HepG2 (cell line): Measurements from ENCODE around the gene IL22RA1. TPM values are rescaled to one million over a fixed set of nuclear protein-coding genes. Genes with fewer than 3 reads are reported as not detected.

Experiments used
- ATF5 ChIP-seq: sonication (generic); formaldehyde crosslinking; IDR thresholded peaks from 2 replicates; pipeline ENCODE4 v1.4.0; 2020; ENCODE audit warnings: mild to moderate bottlenecking, low read depth, missing genetic modification reagents
- FOSL2 ChIP-seq: sonication (generic); formaldehyde crosslinking; IDR thresholded peaks from 2 replicates; pipeline ENCODE4 v1.4.0; 2020; ENCODE audit warnings: missing genetic modification reagents
- FOXC1 ChIP-seq: sonication (generic); formaldehyde crosslinking; IDR thresholded peaks from 2 replicates; pipeline ENCODE4 v1.8.0; 2022; ENCODE audit warnings: mild to moderate bottlenecking, missing genetic modification reagents, borderline replicate concordance
- KDM5B ChIP-seq: sonication (generic); formaldehyde crosslinking; IDR thresholded peaks from 2 replicates; pipeline ENCODE4 v1.4.0; 2020; ENCODE audit warnings: missing genetic modification reagents, mild to moderate bottlenecking, borderline replicate concordance
- KLF11 ChIP-seq: IDR thresholded peaks from 2 replicates; pipeline ENCODE4 v1.6.1; 2016; ENCODE audit warnings: missing compliant biosample characterization
- MIER3 ChIP-seq: IDR thresholded peaks from 2 replicates; pipeline ENCODE4 v1.6.1; 2016; ENCODE audit warnings: missing compliant biosample characterization, borderline replicate concordance
- MTA3 ChIP-seq: sonication (generic); formaldehyde crosslinking; IDR thresholded peaks from 2 replicates; pipeline ENCODE4 v1.4.0; 2020; ENCODE audit warnings: missing genetic modification reagents
- MYC ChIP-seq: sonication (generic); formaldehyde crosslinking; IDR thresholded peaks from 2 replicates; pipeline ENCODE4 v1.9.0; 2021; ENCODE audit warnings: missing genetic modification reagents, borderline replicate concordance
- MZF1 ChIP-seq: sonication (generic); formaldehyde crosslinking; IDR thresholded peaks from 2 replicates; pipeline ENCODE4 v1.8.1; 2023; ENCODE audit warnings: mild to moderate bottlenecking, missing genetic modification reagents, borderline replicate concordance
- POLR2A ChIP-seq, 2 experiments: IDR thresholded peaks; 2 replicates each; pipeline ENCODE4 v1.6.1; 2011; ENCODE audit warnings: low read depth in 2 of 2, low read length in 2 of 2, mild to moderate bottlenecking in 1 of 2, moderate library complexity in 1 of 2; ENCODE audit not compliant: insufficient read depth in 1 of 2
- SAP130 ChIP-seq: IDR thresholded peaks from 2 replicates; pipeline ENCODE4 v1.6.1; 2016; ENCODE audit warnings: low read depth
- SMYD3 ChIP-seq: sonication (generic); formaldehyde crosslinking; IDR thresholded peaks from 2 replicates; pipeline ENCODE4 v1.8.1; 2023; ENCODE audit warnings: mild to moderate bottlenecking, missing genetic modification reagents
- SRY ChIP-seq: sonication (generic); formaldehyde crosslinking; IDR thresholded peaks from 2 replicates; pipeline ENCODE4 v1.8.0; 2022; ENCODE audit warnings: mild to moderate bottlenecking, missing genetic modification reagents
- STAG1 ChIP-seq: sonication (generic); formaldehyde crosslinking; IDR thresholded peaks from 2 replicates; pipeline ENCODE4 v1.4.0; 2020; ENCODE audit warnings: missing genetic modification reagents
- TRIM24 ChIP-seq: sonication (generic); formaldehyde crosslinking; IDR thresholded peaks from 2 replicates; pipeline ENCODE4 v1.8.0; 2022; ENCODE audit warnings: mild to moderate bottlenecking, missing genetic modification reagents
- ZBTB42 ChIP-seq: sonication (generic); formaldehyde crosslinking; IDR thresholded peaks from 2 replicates; pipeline ENCODE4 v1.5.0; 2020; ENCODE audit warnings: mild to moderate bottlenecking, missing genetic modification reagents
- ZBTB8A ChIP-seq: sonication (generic); formaldehyde crosslinking; IDR thresholded peaks from 2 replicates; pipeline ENCODE4 v1.4.0; 2020; ENCODE audit warnings: mild to moderate bottlenecking, low read depth, missing genetic modification reagents, borderline replicate concordance
- ZNF577 ChIP-seq: sonication (generic); formaldehyde crosslinking; IDR thresholded peaks from 2 replicates; pipeline ENCODE4 v1.4.0; 2020; ENCODE audit warnings: mild to moderate bottlenecking, low read depth, missing genetic modification reagents, borderline replicate concordance
- ZNF7 ChIP-seq: IDR thresholded peaks from 2 replicates; pipeline ENCODE4 v1.6.1; 2016; ENCODE audit warnings: missing biosample characterization, missing genetic modification reagents
- ZNF891 ChIP-seq: sonication (generic); formaldehyde crosslinking; IDR thresholded peaks from 2 replicates; pipeline ENCODE4 v1.5.0; 2020; ENCODE audit warnings: mild to moderate bottlenecking, missing genetic modification reagents
- polyA plus RNA-seq, 8 experiments: library from polyadenylated mRNA; depleted of rRNA in 3 of 8; stranded (reverse) in 7 of 8; unstranded in 1 of 8; fragments of >200 nt; fragmentation: Illumina TruSeq in 4 of 8; extraction: Trizol in 4 of 8; gene quantifications; 2 replicates each; pipeline versions ENCODE4 v1.2.1 to v1.2.3, GENCODE V29; 2011 to 2016; ENCODE audit warnings: low read depth in 4 of 8, missing spikeins in 1 of 8, mixed read lengths in 1 of 8; ENCODE audit not compliant: insufficient read depth in 1 of 8
- total RNA-seq, 5 experiments: library from RNA; depleted of rRNA; stranded (reverse); fragments of >200 nt; fragmentation: Illumina TruSeq; extraction: Trizol; gene quantifications; 2 replicates each; pipeline ENCODE4 v1.2.3, GENCODE V29; 2016; ENCODE audit warnings: low read depth in 1 of 5
- TF ChIP-seq, protein P1 (sequence below): sonication (generic); formaldehyde crosslinking; IDR thresholded peaks from 2 replicates; pipeline ENCODE4 v1.4.0; 2020; ENCODE audit warnings: mild to moderate bottlenecking, missing genetic modification reagents
- TF ChIP-seq, protein P2 (sequence below): IDR thresholded peaks from 2 replicates; pipeline ENCODE4 v1.4.0; 2020; ENCODE audit warnings: mild to moderate bottlenecking, missing genetic modification reagents
- TF ChIP-seq, protein P3 (sequence below): IDR thresholded peaks from 2 replicates; pipeline ENCODE4 v1.6.1; 2012; ENCODE audit warnings: inconsistent platforms

The IL22RA1 gene
- total and polyA plus RNA-seq, 2 of the 13 experiments (the other 11 are each of a cell fraction or from before 2014, with no cell fraction given) = 4.4 to 10.2 TPM

GRCh38 chr1:24070821-24071393, 72.0 kb downstream of the IL22RA1 start (continued):
- TF ChIP-seq, protein P1, sequence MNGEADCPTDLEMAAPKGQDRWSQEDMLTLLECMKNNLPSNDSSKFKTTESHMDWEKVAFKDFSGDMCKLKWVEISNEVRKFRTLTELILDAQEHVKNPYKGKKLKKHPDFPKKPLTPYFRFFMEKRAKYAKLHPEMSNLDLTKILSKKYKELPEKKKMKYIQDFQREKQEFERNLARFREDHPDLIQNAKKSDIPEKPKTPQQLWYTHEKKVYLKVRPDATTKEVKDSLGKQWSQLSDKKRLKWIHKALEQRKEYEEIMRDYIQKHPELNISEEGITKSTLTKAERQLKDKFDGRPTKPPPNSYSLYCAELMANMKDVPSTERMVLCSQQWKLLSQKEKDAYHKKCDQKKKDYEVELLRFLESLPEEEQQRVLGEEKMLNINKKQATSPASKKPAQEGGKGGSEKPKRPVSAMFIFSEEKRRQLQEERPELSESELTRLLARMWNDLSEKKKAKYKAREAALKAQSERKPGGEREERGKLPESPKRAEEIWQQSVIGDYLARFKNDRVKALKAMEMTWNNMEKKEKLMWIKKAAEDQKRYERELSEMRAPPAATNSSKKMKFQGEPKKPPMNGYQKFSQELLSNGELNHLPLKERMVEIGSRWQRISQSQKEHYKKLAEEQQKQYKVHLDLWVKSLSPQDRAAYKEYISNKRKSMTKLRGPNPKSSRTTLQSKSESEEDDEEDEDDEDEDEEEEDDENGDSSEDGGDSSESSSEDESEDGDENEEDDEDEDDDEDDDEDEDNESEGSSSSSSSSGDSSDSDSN (CRISPR knock-in tag) = peak; percentile 36; the same call in 1 of the 2 replicates
- TF ChIP-seq STAG1 (CRISPR knock-in tag) = peak; percentile 88
- TF ChIP-seq, protein P2, sequence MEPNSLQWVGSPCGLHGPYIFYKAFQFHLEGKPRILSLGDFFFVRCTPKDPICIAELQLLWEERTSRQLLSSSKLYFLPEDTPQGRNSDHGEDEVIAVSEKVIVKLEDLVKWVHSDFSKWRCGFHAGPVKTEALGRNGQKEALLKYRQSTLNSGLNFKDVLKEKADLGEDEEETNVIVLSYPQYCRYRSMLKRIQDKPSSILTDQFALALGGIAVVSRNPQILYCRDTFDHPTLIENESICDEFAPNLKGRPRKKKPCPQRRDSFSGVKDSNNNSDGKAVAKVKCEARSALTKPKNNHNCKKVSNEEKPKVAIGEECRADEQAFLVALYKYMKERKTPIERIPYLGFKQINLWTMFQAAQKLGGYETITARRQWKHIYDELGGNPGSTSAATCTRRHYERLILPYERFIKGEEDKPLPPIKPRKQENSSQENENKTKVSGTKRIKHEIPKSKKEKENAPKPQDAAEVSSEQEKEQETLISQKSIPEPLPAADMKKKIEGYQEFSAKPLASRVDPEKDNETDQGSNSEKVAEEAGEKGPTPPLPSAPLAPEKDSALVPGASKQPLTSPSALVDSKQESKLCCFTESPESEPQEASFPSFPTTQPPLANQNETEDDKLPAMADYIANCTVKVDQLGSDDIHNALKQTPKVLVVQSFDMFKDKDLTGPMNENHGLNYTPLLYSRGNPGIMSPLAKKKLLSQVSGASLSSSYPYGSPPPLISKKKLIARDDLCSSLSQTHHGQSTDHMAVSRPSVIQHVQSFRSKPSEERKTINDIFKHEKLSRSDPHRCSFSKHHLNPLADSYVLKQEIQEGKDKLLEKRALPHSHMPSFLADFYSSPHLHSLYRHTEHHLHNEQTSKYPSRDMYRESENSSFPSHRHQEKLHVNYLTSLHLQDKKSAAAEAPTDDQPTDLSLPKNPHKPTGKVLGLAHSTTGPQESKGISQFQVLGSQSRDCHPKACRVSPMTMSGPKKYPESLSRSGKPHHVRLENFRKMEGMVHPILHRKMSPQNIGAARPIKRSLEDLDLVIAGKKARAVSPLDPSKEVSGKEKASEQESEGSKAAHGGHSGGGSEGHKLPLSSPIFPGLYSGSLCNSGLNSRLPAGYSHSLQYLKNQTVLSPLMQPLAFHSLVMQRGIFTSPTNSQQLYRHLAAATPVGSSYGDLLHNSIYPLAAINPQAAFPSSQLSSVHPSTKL (CRISPR knock-in tag) = peak; percentile 35
- TF ChIP-seq, protein P3, sequence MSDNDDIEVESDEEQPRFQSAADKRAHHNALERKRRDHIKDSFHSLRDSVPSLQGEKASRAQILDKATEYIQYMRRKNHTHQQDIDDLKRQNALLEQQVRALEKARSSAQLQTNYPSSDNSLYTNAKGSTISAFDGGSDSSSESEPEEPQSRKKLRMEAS = peak; percentile 49; the same call in 1 of the 2 replicates
- TF ChIP-seq SAP130 (CRISPR knock-in tag) = peak; percentile 29; the same call in 1 of the 2 replicates
- no peak for TF ChIP-seq ZNF577
- TF ChIP-seq FOXC1 (CRISPR knock-in tag) = no peak
- no peak for TF ChIP-seq SRY (CRISPR knock-in tag)
- no peak for TF ChIP-seq SMYD3 (CRISPR knock-in tag)
- TF ChIP-seq ZNF891 = peak; percentile 46; the same call in 1 of the 2 replicates
- TF ChIP-seq MYC = peak; percentile 25; the same call in 1 of the 2 replicates
- no peak for TF ChIP-seq ATF5 (CRISPR knock-in tag)
- TF ChIP-seq ZBTB42 (CRISPR knock-in tag) = no peak
- TF ChIP-seq ZBTB8A (CRISPR knock-in tag) = no peak
- no peak for TF ChIP-seq POLR2A (IDR thresholded peaks at IDR 0.05; ENCODE audit: insufficient read depth in 1 of 2, low read depth in 2 of 2, low read length in 2 of 2)
- 0 out of 2 replicates have a peak, but pooled peaks have one; percentile 48 for TF ChIP-seq MIER3 (CRISPR knock-in tag)
- no peak for TF ChIP-seq KLF11 (CRISPR knock-in tag)
- TF ChIP-seq MZF1 (CRISPR knock-in tag) = no peak
- TF ChIP-seq KDM5B (CRISPR knock-in tag) = peak; percentile 19; the same call in 1 of the 2 replicates
- TF ChIP-seq FOSL2 (CRISPR knock-in tag) = peak; percentile 14; the same call in 1 of the 2 replicates
- TF ChIP-seq ZNF7 (CRISPR knock-in tag) = no peak
- no peak for TF ChIP-seq TRIM24 (CRISPR knock-in tag)
- no peak for TF ChIP-seq MTA3
